WERI-Rb-1 (cell line): Measurements from ENCODE around the gene LLCFC1.

ENCODE experiments used
- DNase-seq: peaks from one replicate; pipeline ENCODE4 v3.0.0-alpha.2; 2020
- H3K27ac ChIP-seq: fragments of 250-450 bp; sonication (Bioruptor Pico); 2 replicates; pipeline ENCODE4 v1.5.1; 2020; ENCODE audit warnings: mild to moderate bottlenecking, moderate library complexity
- H3K27me3 ChIP-seq: fragments of 250-450 bp; sonication (Bioruptor Pico); 2 replicates; pipeline ENCODE4 v1.5.1; 2021; ENCODE audit warnings: mild to moderate bottlenecking, low read depth, moderate library complexity; ENCODE audit not compliant: insufficient read depth, severe bottlenecking
- H3K36me3 ChIP-seq: fragments of 250-450 bp; sonication (Bioruptor Pico); 2 replicates; pipeline ENCODE4 v1.5.1; 2020; ENCODE audit warnings: mild to moderate bottlenecking, moderate library complexity
- H3K4me3 ChIP-seq: 2 replicates; pipeline ENCODE4 v1.5.1; 2011; ENCODE audit warnings: low read depth, mild to moderate bottlenecking, control low read depth, low read length
- H3K9me3 ChIP-seq: fragments of 250-450 bp; sonication (Bioruptor Pico); 2 replicates; pipeline ENCODE4 v1.5.1; 2021; ENCODE audit warnings: mild to moderate bottlenecking, moderate library complexity; ENCODE audit not compliant: severe bottlenecking
- CTCF ChIP-seq: IDR thresholded peaks from 2 replicates; pipeline ENCODE4 v1.5.1; 2011; ENCODE audit warnings: low read depth, mild to moderate bottlenecking, control low read depth, inconsistent platforms, low read length

LLCFC1 gene

GRCh38 chr7:142930126-142930730 lies 9.1 kb upstream of the LLCFC1 start:
- no peak for DNase-seq
- Histone ChIP-seq H3K27me3 (no peaks in the 10 kb centered on the region), H3K27ac (no peak overlapping the region), H3K4me3 (no peak overlapping the region), H3K36me3 (no peaks in the 10 kb centered on the region), H3K9me3 (no peaks in the 10 kb centered on the region)
- TF ChIP-seq CTCF: no peak

- no peak for TF ChIP-seq CTCF
- no peak overlapping the region for H3K4me3 ChIP-seq
- H3K36me3 ChIP-seq: no peaks in the 10 kb centered on the region
- H3K9me3 ChIP-seq: no peaks in the 10 kb centered on the region
- H3K27ac ChIP-seq: no peak overlapping the region
- DNase-seq: no peak
- H3K27me3 ChIP-seq: no peaks in the 10 kb centered on the region
These were observed 6.7 kb upstream of the LLCFC1 start for GRCh38 chr7:142932386-142933091.

- Histone ChIP-seq H3K27me3 (no peaks in the 10 kb centered on the region), H3K36me3 (no peaks in the 10 kb centered on the region), H3K4me3 (no peak overlapping the region), H3K9me3 (no peaks in the 10 kb centered on the region), H3K27ac (no peak overlapping the region)
- no peak for TF ChIP-seq CTCF
- no peak for DNase-seq
These were observed 6.2 kb upstream of the LLCFC1 start for GRCh38 chr7:142933092-142933475.

GRCh38 chr7:142933624-142934023 lies 5.7 kb upstream of the LLCFC1 start, which contains the start of gene TRPV5:
TRPV5 (minus strand) TSS chr7:142933746; CDS start chr7:142933459, 287 bp downstream.
- H3K9me3 ChIP-seq: no peaks in the 10 kb centered on the region
- TF ChIP-seq CTCF: no peak
- H3K4me3 ChIP-seq: no peak within 1 kb of the TSS
- DNase-seq: no peak
- H3K27me3 ChIP-seq: no peaks in the 10 kb centered on the region
- H3K36me3 ChIP-seq: no peaks in the 10 kb centered on the region
- H3K27ac ChIP-seq: no peak within 1 kb of the TSS

- H3K27ac ChIP-seq: no peak overlapping the region
- no peak overlapping the region for H3K4me3 ChIP-seq
- TF ChIP-seq CTCF: no peak
- DNase-seq: no peak
- H3K36me3 ChIP-seq: no peaks in the 10 kb centered on the region
- no peaks in the 10 kb centered on the region for H3K27me3 ChIP-seq
- no peaks in the 10 kb centered on the region for H3K9me3 ChIP-seq
These were observed 5.2 kb upstream of the LLCFC1 start for GRCh38 chr7:142934056-142934455.
